Endothelial cell of coronary artery (primary cell): ENCODE measurements around the gene DNASE2B. TPM values are rescaled to one million over a fixed set of nuclear protein-coding genes. Genes with fewer than 3 reads are reported as not detected.

Experiments
- total RNA-seq: library from RNA; depleted of rRNA; stranded (reverse); fragments of >200 nt; gene quantifications from 2 replicates; pipeline ENCODE4 v1.2.3, GENCODE V29; 2014

Gene DNASE2B, protein sequence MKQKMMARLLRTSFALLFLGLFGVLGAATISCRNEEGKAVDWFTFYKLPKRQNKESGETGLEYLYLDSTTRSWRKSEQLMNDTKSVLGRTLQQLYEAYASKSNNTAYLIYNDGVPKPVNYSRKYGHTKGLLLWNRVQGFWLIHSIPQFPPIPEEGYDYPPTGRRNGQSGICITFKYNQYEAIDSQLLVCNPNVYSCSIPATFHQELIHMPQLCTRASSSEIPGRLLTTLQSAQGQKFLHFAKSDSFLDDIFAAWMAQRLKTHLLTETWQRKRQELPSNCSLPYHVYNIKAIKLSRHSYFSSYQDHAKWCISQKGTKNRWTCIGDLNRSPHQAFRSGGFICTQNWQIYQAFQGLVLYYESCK
- not detected in 2 replicates for total RNA-seq

GRCh38 chr1:84398175-84399155, at the start of gene DNASE2B:
DNASE2B (plus strand) TSS chr1:84398484; CDS start chr1:84398565, 81 bp downstream.

Other genes with a start within 250 kb of the DNASE2B start
- 1.7 TPM in 2 replicates for gene SAMD13, start 96.8 kb upstream of the DNASE2B start, total RNA-seq
- gene RPF1, start 80.8 kb downstream of the DNASE2B start, total RNA-seq = 31.7 and 31.8 TPM in 2 replicates
- 0.45 and 1.0 TPM in 2 replicates for gene SPATA1, start 107.9 kb downstream of the DNASE2B start, total RNA-seq
- 12.0 and 16.1 TPM in 2 replicates for gene GNG5, start 108.1 kb downstream of the DNASE2B start, total RNA-seq
- gene CTBS, start 176.0 kb downstream of the DNASE2B start, total RNA-seq = 3.0 and 5.2 TPM in 2 replicates